ENCODE measurements around the gene CRELD2. TPM values are rescaled to one million over a fixed set of nuclear protein-coding genes. Genes with fewer than 3 reads are reported as not detected.

CRELD2 gene
- total RNA-seq, 6 experiments from 2014 or later: 67.9 to 86.8 (median 78.5) TPM

DNA sequence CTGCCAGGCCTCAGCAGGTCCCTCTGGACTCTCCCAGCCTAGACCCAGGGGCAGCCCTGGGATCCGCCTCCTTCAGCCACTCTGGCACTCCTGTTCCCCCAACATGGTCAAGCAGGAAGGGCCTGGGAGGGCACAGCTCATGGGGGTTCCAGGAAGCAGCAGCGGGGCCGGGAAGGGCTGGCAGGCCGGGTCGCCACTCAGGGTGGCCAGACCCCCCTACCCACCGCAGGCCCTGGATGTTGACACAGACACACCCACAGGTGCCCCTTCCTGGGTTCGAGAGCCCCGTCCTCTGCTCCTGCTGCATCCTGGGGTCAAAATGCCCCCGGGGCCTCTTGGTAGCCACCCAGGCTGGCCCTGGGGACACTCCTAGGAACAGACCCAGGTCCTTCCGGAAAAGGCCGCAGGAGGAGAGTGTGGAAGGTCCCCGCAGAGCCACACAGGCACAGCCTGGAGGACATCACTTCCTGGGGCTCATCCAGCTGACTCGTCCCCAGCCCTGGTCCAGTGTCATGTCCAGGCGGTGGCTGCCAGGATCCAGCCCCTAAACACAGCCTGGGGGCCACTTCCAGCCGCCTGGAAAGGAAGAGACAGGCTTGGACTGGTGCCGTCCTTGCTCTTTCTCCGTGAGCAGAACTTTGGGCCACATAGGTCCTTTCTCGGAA lies 35.4 kb downstream of the CRELD2 start:
- H3K4me1 Mint-ChIP-seq (ENCODE audit: low read depth): peaks cover 10% of the 10 kb centered on the region
- H3K27me3 Mint-ChIP-seq (ENCODE audit: insufficient read depth): no peaks in the 10 kb centered on the region
- H3K9me3 Mint-ChIP-seq: no peaks in the 10 kb centered on the region
- H3K27ac Mint-ChIP-seq: no peak overlapping the region
- TF ChIP-seq, protein P1, sequence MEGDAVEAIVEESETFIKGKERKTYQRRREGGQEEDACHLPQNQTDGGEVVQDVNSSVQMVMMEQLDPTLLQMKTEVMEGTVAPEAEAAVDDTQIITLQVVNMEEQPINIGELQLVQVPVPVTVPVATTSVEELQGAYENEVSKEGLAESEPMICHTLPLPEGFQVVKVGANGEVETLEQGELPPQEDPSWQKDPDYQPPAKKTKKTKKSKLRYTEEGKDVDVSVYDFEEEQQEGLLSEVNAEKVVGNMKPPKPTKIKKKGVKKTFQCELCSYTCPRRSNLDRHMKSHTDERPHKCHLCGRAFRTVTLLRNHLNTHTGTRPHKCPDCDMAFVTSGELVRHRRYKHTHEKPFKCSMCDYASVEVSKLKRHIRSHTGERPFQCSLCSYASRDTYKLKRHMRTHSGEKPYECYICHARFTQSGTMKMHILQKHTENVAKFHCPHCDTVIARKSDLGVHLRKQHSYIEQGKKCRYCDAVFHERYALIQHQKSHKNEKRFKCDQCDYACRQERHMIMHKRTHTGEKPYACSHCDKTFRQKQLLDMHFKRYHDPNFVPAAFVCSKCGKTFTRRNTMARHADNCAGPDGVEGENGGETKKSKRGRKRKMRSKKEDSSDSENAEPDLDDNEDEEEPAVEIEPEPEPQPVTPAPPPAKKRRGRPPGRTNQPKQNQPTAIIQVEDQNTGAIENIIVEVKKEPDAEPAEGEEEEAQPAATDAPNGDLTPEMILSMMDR (IDR thresholded peaks at IDR 0.05): no peak
- H3K4me3 Mint-ChIP-seq: no peak overlapping the region
- DNase-seq: no peak
- H3K36me3 Mint-ChIP-seq (ENCODE audit: low read depth): no peaks in the 10 kb centered on the region

DNA sequence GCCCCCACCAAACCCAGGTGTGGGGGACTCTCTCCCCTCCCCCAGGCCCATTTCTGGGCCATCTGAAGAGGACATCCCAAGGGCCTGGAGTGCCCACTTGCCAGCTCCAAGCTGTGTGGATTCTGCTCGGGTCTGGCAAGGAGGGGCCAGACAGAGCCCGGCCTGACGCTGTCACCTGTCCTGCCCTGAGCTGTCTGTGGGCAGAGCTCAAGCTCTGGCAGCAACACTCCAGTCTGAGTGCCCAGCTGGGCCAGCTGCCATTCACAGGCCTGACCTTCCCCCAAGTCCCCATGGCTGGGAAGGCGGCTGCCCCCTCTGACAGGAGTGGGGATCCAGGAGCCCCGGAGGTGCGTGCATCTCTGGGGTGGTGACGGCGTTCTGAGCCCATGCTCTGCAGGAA lies 35.9 kb downstream of the CRELD2 start:
- no peaks in the 10 kb centered on the region for H3K9me3 Mint-ChIP-seq
- TF ChIP-seq, protein P1 (IDR thresholded peaks at IDR 0.05): no peak
- peaks cover 11% of the 10 kb centered on the region for H3K4me1 Mint-ChIP-seq (ENCODE audit: low read depth)
- no peaks in the 10 kb centered on the region for H3K36me3 Mint-ChIP-seq (ENCODE audit: low read depth)
- H3K27me3 Mint-ChIP-seq (ENCODE audit: insufficient read depth): no peaks in the 10 kb centered on the region
- H3K4me3 Mint-ChIP-seq: no peak overlapping the region
- no peak for DNase-seq
- H3K27ac Mint-ChIP-seq: no peak overlapping the region

DNA sequence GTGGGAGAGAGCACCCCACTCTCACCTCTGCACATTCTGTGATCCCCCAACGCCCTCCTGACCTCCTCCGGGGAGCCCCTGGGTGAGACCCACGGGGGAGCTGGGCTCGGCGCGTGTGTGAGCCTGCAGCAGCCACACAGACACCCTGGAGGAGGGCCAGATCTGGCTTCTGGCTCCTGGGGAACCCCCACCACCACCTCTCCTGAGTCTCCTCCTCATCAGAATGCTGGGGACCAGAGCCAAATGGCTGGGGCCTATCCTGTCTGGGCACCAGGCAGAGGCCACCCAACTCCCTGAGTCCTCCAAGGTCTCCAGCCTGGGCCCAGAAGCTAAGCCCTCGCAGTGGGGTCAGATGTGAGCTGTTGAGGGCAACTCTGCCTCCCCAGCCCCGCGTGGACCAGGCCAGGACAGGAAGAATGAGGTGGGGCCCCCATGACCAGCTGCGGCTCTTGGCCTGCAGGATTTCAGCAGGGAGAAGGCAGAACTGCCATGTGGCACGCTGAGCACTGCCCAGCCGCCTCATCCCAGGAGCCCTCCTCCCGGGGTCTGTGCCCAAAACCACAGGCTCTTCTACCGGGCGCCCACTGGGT lies 36.7 kb downstream of the CRELD2 start:
- TF ChIP-seq, protein P1 (IDR thresholded peaks at IDR 0.05): no peak
- no peak for DNase-seq
- H3K9me3 Mint-ChIP-seq: no peaks in the 10 kb centered on the region
- no peak overlapping the region for H3K27ac Mint-ChIP-seq
- peaks cover 15% of the 10 kb centered on the region for H3K4me1 Mint-ChIP-seq (ENCODE audit: low read depth)
- no peaks in the 10 kb centered on the region for H3K36me3 Mint-ChIP-seq (ENCODE audit: low read depth)
- no peak overlapping the region for H3K4me3 Mint-ChIP-seq
- H3K27me3 Mint-ChIP-seq (ENCODE audit: insufficient read depth): no peaks in the 10 kb centered on the region

DNA sequence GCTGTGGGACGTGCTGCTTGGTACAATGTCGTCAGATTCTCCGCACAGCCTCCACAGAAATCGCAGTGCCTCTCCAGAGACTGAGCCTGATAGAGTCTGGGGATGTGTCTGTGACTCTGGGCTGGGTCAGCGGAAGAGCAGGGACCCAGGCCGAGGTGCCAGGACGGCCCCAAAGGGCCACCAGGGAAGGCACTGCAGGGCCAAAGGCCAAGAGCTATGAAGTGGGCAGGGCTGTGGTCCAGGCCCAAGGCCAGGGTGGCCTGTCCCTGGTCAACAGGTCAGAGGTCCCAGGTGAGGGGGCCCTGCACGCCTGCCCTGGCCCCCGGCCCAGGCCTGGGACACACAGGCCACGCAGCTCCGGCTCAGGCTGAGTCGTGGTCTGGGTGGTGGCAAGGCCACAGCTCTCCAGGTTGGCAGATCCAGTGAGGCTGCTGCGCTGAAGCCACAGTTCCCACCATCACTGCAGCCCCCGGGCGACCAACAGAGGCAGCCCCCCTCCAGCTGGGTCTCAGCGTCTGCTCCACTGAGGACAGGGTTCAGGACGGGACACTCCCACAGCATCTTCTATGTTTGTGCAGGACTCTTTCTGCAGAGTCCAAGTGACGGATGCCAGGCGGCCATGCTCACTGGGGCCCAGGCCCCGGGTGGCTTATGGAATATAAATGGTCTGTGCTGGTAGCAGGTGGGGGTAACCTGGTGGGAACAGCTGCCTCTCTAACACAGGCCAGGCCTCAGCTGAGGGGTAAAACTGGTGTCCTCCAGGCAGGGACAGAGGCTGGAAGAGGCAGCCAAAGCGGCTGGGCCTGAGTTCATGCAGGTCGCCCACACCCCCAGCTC lies 37.4 kb downstream of the CRELD2 start:
- Mint-ChIP-seq H3K4me3 (no peak overlapping the region), H3K36me3 (ENCODE audit: low read depth) (no peaks in the 10 kb centered on the region), H3K27ac (no peak overlapping the region), H3K9me3 (no peaks in the 10 kb centered on the region), H3K4me1 (ENCODE audit: low read depth) (peaks cover 15% of the 10 kb centered on the region), H3K27me3 (ENCODE audit: insufficient read depth) (no peaks in the 10 kb centered on the region)
- DNase-seq: no peak
- TF ChIP-seq, protein P1 (IDR thresholded peaks at IDR 0.05): no peak

DNA sequence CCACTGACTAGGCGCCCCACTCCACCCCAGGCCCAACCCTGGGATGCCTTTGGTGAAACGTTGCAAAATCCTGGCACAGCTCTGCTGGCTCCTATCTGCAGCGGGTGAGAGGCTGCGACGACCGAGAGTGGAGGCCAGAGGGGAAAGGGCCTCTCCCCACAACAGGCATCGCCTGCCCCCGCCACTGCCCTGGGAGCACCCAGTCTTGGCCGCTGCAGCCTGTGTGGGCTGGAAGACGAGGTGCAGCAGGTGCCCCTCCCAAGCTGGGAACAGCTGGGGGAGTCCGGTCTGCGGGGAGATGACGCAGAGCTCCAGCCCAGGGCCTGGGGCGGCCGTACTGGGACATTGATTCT lies 38.0 kb downstream of the CRELD2 start:
- Mint-ChIP-seq H3K27me3 (ENCODE audit: insufficient read depth) (no peaks in the 10 kb centered on the region), H3K4me3 (no peak overlapping the region), H3K4me1 (ENCODE audit: low read depth) (peaks cover 15% of the 10 kb centered on the region), H3K9me3 (no peaks in the 10 kb centered on the region), H3K36me3 (ENCODE audit: low read depth) (no peaks in the 10 kb centered on the region), H3K27ac (no peak overlapping the region)
- TF ChIP-seq, protein P1 (IDR thresholded peaks at IDR 0.05): no peak
- no peak for DNase-seq

Data from HFFc6 (cell line).